Thoracic aorta endothelial cell (primary cell): Measurements from ENCODE around the gene ASPHD2. TPM values are rescaled to one million over a fixed set of nuclear protein-coding genes. Genes with fewer than 3 reads are reported as not detected.

Experiments
- small RNA-seq: library from RNA; depleted of rRNA; stranded (forward); fragments of <200 nt; gene quantifications from one replicate; pipeline ENCODE3, GENCODE V24; 2012
- total RNA-seq: library from RNA; depleted of rRNA; stranded (reverse); fragments of >200 nt; gene quantifications from 2 replicates; pipeline ENCODE4 v1.2.3, GENCODE V29; 2012

ASPHD2 gene
- 6.0 and 9.2 TPM in 2 replicates for total RNA-seq

GRCh38 chr22:26428515-26429457 is at the start of gene ASPHD2:
TSS of gene ASPHD2 (plus strand) at chr22:26429260. CDS start at chr22:26433616, 4,356 bp downstream.

GRCh38 chr22:26483439-26484359 is 54.6 kb downstream of the ASPHD2 start, which contains the start of the genes HPS4 and SRRD:
TSS of gene HPS4 (minus strand) at chr22:26483783. CDS start at chr22:26481762, 2,021 bp downstream.
TSS of gene SRRD (plus strand) at chr22:26483877. CDS start at chr22:26483891, 14 bp downstream.

Small RNA genes lying within 50 kb of the gene (small RNA-seq; reads per million reads assigned to genes)
- not detected for gene RNA5SP495

Other genes with a start within 250 kb of the ASPHD2 start
- 31.9 and 37.0 TPM in 2 replicates for gene HPS4, start 54.5 kb downstream of the ASPHD2 start, total RNA-seq
- 23.6 and 37.1 TPM in 2 replicates for gene SRRD, start 54.6 kb downstream of the ASPHD2 start, total RNA-seq
- 34.2 and 41.5 TPM in 2 replicates for gene TFIP11, start 83.2 kb downstream of the ASPHD2 start, total RNA-seq
- 44.5 and 45.6 TPM in 2 replicates for gene TPST2, start 160.9 kb downstream of the ASPHD2 start, total RNA-seq
- not detected in 2 replicates for gene CRYBB1, start 188.8 kb downstream of the ASPHD2 start, total RNA-seq
- not detected in 2 replicates for gene CRYBA4, start 192.7 kb downstream of the ASPHD2 start, total RNA-seq
- 0.43 and 0.66 TPM in 2 replicates for gene MIAT, start 228.3 kb downstream of the ASPHD2 start, total RNA-seq